ENCODE measurements around the gene RALGPS1.

The RALGPS1 gene

DNA sequence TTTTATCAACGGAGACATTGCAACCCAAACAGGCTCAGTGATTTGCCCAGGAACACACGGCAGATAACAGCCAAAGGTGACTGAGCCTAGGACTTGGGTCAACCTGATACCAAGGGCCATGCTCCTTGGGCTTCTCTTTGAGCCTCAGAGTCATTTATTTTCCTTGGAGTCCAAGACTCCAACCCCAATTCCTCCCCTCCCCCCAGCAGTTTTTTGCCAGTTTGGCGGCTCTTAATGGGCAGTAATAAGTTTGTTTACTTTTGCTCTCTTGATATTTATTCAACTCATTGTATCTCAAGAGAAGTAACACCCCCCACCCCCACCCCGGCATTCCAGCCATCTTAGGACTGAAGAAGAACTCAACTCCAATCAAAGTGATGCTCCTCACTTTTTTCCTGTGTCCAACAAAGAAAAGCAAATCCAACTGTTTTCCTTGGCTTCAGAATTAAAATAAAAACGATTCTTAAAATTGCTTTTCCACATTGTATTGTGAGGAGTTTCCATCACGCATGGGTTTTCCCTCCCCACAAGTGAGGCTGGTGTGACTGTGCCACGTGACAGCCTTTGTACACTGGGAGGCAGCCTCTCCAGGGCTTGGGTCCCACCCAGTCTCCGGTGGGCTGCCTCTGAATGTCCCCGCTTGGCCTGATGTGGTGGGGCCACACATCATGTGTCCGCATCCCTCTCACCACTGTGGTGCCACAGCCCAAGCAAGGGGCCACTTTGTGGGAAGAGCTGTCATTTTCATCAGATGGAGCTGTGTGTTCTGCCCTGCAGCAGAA lies 198.8 kb downstream of the RALGPS1 start:
- Histone ChIP-seq H3K36me3 (ENCODE audit: control insufficient read depth in 2 of 2, insufficient read depth in 2 of 2, low read length in 2 of 2) (peaks cover 0 to 4% of the 10 kb centered on the region in 2 donors), H3K4me1 (ENCODE audit: control insufficient read depth in 2 of 2, insufficient read depth in 2 of 2, low read length in 2 of 2) (no peaks in the 10 kb centered on the region), H3K27me3 (ENCODE audit: control insufficient read depth in 2 of 2, insufficient read depth in 2 of 2, low read length in 2 of 2) (no peaks in the 10 kb centered on the region), H3K4me3 (ENCODE audit: low read length in 2 of 2) (no peak overlapping the region), H3K9ac (ENCODE audit: low read depth in 1 of 2, low read length in 2 of 2) (no peak overlapping the region), H3K9me3 (ENCODE audit: control insufficient read depth in 2 of 2, low read length in 2 of 2) (no peaks in the 10 kb centered on the region), H3K27ac (ENCODE audit: low read depth in 2 of 2, low read length in 2 of 2) (no peak overlapping the region)

DNA sequence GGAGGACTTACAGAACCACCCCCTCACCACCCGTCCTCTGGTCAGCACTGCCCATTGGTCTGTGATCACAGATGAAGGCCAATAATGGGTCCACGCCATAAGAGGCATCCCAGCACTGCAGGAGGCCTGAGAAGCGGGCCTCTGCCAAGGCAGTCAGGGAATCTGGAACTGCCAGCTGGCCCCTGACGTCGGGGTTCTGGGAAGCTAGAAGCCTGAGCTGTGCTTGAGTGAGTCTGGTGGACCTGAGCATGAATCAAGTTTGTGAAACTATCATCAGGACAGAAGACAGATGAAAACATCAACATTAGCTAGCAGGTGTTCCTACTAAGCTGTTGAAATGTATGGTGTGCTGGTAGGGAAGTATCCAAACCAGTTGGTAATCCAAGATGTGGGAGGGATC lies 200.0 kb downstream of the RALGPS1 start:
- Histone ChIP-seq H3K9me3 (ENCODE audit: control insufficient read depth in 2 of 2, low read length in 2 of 2) (no peaks in the 10 kb centered on the region), H3K27me3 (ENCODE audit: control insufficient read depth in 2 of 2, insufficient read depth in 2 of 2, low read length in 2 of 2) (no peaks in the 10 kb centered on the region), H3K27ac (ENCODE audit: low read depth in 2 of 2, low read length in 2 of 2) (no peak overlapping the region), H3K36me3 (ENCODE audit: control insufficient read depth in 2 of 2, insufficient read depth in 2 of 2, low read length in 2 of 2) (peaks cover 4% of the 10 kb centered on the region in 2 donors), H3K4me3 (ENCODE audit: low read length in 2 of 2) (no peak overlapping the region), H3K4me1 (ENCODE audit: control insufficient read depth in 2 of 2, insufficient read depth in 2 of 2, low read length in 2 of 2) (peaks cover 0 to 3% of the 10 kb centered on the region in 2 donors), H3K9ac (ENCODE audit: low read depth in 1 of 2, low read length in 2 of 2) (no peak overlapping the region)

DNA sequence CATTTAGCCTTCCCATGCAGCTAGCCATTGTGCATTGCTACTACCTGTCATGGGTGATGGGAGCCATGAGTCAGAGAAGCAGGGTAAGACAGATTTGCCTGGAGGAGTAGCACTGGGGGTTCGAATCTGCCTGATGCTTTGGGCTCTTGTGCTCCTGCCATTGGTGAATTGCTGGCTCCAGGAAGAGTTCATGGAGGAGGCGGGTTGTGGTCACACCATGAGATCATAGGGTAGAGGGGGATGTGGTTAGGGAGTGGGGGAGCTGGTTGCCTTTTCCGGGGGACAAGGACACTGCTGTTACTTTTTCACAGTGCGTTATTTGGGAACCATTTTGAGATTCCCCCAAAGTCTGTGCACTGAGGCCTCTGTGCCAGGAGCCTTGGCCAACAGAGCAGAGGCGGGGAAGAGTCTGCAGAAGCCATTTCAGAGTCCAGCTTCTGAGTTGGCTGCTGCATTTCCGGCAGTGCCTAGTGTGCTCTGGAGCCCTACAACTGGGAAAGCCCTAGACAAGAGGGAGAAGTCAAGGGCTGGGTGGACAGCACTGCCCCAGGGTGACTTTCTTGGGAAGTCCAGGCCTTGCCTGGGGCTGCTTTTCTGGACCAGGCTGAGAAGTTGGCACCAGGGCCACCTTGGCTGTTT lies 201.6 kb downstream of the RALGPS1 start:
- H3K27me3 ChIP-seq (ENCODE audit: control insufficient read depth in 2 of 2, insufficient read depth in 2 of 2, low read length in 2 of 2): no peaks in the 10 kb centered on the region
- H3K36me3 ChIP-seq (ENCODE audit: control insufficient read depth in 2 of 2, insufficient read depth in 2 of 2, low read length in 2 of 2): peaks cover 4% of the 10 kb centered on the region in 2 donors
- H3K4me1 ChIP-seq (ENCODE audit: control insufficient read depth in 2 of 2, insufficient read depth in 2 of 2, low read length in 2 of 2): peaks cover 0 to 3% of the 10 kb centered on the region in 2 donors
- H3K27ac ChIP-seq (ENCODE audit: low read depth in 2 of 2, low read length in 2 of 2): no peak overlapping the region
- no peaks in the 10 kb centered on the region for H3K9me3 ChIP-seq (ENCODE audit: control insufficient read depth in 2 of 2, low read length in 2 of 2)
- no peak overlapping the region for H3K9ac ChIP-seq (ENCODE audit: low read depth in 1 of 2, low read length in 2 of 2)
- H3K4me3 ChIP-seq (ENCODE audit: low read length in 2 of 2): no peak overlapping the region

DNA sequence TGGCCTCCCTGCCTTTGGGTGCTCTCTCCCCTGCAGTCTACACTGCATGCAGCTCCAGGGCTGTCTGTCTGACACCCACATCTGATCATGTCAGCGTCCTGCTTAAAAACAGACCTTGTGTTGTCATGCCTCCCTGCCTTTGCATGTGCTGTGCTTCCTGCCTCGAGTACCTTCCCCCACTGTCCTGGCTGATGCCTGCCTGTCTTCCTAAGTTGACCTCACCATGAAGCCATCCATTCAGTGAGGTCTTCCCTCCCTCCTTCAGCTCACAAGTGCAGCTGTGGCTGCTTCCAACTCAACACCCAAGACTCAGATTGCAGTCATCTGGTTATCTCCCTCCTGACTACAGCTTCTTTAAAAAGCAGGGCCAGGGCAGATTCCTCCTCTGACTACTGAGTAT lies 202.4 kb downstream of the RALGPS1 start:
- Histone ChIP-seq H3K9me3 (ENCODE audit: control insufficient read depth in 2 of 2, low read length in 2 of 2) (no peaks in the 10 kb centered on the region), H3K9ac (ENCODE audit: low read depth in 1 of 2, low read length in 2 of 2) (no peak overlapping the region), H3K36me3 (ENCODE audit: control insufficient read depth in 2 of 2, insufficient read depth in 2 of 2, low read length in 2 of 2) (peaks cover 4% of the 10 kb centered on the region in 2 donors), H3K27me3 (ENCODE audit: control insufficient read depth in 2 of 2, insufficient read depth in 2 of 2, low read length in 2 of 2) (no peaks in the 10 kb centered on the region), H3K27ac (ENCODE audit: low read depth in 2 of 2, low read length in 2 of 2) (no peak overlapping the region), H3K4me3 (ENCODE audit: low read length in 2 of 2) (no peak overlapping the region), H3K4me1 (ENCODE audit: control insufficient read depth in 2 of 2, insufficient read depth in 2 of 2, low read length in 2 of 2) (peaks cover 0 to 3% of the 10 kb centered on the region in 2 donors)

DNA sequence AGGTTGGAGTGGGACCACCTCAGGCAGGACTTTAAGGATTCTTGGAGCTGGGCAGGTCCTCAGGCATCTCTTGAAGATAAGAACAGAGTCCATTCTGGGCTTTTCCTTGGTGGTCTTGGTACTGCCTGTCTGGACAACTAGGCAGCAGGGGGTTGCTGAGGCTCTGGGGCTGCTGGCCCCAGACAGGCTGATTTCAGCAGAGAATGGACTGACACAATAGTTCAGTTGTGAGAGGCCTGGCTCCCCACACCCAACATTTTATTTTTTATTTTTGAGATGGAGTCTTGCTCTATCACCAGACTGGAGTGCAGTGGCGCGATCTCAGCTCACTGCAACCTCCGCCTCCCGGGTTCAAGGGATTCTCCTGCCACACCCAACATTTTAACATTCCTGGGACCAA lies 203.2 kb downstream of the RALGPS1 start:
- Histone ChIP-seq H3K27me3 (ENCODE audit: control insufficient read depth in 2 of 2, insufficient read depth in 2 of 2, low read length in 2 of 2) (no peaks in the 10 kb centered on the region), H3K4me3 (ENCODE audit: low read length in 2 of 2) (no peak overlapping the region), H3K36me3 (ENCODE audit: control insufficient read depth in 2 of 2, insufficient read depth in 2 of 2, low read length in 2 of 2) (peaks cover 4% of the 10 kb centered on the region in 2 donors), H3K9ac (ENCODE audit: low read depth in 1 of 2, low read length in 2 of 2) (no peak overlapping the region), H3K27ac (ENCODE audit: low read depth in 2 of 2, low read length in 2 of 2) (no peak overlapping the region), H3K9me3 (ENCODE audit: control insufficient read depth in 2 of 2, low read length in 2 of 2) (no peaks in the 10 kb centered on the region), H3K4me1 (ENCODE audit: control insufficient read depth in 2 of 2, insufficient read depth in 2 of 2, low read length in 2 of 2) (peaks cover 0 to 3% of the 10 kb centered on the region in 2 donors)

DNA sequence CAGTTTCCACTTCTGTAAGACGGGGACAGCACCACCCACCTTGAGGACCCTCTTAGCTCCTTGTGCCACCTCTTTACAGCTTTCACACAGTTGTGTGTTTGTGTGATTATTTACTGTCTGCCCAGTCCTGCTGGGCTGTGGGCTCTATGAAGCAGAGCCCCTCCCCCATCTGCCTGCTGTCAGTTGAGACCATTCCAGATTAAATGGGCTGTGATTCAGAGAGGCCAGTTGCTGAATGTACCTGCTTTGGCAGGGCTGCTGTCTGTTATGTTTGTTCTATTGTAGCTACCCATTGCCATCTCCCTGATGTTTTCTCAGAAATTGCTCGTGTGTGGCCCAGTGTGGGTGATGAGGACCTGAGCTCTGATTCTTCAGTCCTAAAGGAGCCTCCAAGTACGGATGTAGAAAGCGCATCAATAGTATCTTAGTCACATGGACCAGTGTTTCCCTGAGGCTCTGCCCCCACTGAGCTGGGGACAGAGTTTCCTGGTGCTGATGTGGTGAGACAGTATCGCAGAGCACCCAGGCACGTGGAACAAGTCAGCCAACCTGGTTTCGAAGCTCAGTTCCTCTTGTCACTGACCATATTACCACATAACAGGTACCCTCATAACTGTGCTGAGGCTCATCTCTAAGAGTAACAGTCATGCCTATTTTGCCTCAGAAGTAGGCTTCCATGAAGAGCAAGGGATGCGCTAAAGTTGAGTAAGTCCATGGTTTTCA lies 204.2 kb downstream of the RALGPS1 start:
- H3K9ac ChIP-seq (ENCODE audit: low read depth in 1 of 2, low read length in 2 of 2): no peak overlapping the region
- no peak overlapping the region for H3K27ac ChIP-seq (ENCODE audit: low read depth in 2 of 2, low read length in 2 of 2)
- peaks cover 4% of the 10 kb centered on the region in 2 donors for H3K36me3 ChIP-seq (ENCODE audit: control insufficient read depth in 2 of 2, insufficient read depth in 2 of 2, low read length in 2 of 2)

DNA sequence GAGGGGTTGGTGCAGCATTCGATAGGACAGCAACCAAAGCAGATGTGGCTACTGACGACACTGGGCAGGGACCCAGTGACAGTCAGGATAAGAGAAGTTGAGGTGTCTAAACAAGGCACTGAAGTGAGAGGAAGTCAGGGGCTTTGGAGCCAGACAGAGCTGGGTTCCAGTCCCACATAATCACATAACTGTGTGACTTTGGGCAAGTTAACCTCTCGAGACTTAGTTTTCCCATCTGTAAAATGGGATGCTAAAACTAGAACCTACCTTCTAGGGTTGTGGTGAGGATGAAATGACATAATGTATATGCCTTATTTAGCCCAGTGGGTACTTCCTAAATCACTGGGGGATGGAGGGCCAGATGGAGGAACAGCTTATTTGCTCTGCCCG lies 204.7 kb downstream of the RALGPS1 start:
- no peaks in the 10 kb centered on the region for H3K27me3 ChIP-seq (ENCODE audit: control insufficient read depth in 2 of 2, insufficient read depth in 2 of 2, low read length in 2 of 2)
- H3K9ac ChIP-seq (ENCODE audit: low read depth in 1 of 2, low read length in 2 of 2): no peak overlapping the region
- peaks cover 4% of the 10 kb centered on the region in 2 donors for H3K36me3 ChIP-seq (ENCODE audit: control insufficient read depth in 2 of 2, insufficient read depth in 2 of 2, low read length in 2 of 2)
- peaks cover 0 to 8% of the 10 kb centered on the region in 2 donors for H3K4me1 ChIP-seq (ENCODE audit: control insufficient read depth in 2 of 2, insufficient read depth in 2 of 2, low read length in 2 of 2)
- no peak overlapping the region for H3K27ac ChIP-seq (ENCODE audit: low read depth in 2 of 2, low read length in 2 of 2)
- H3K4me3 ChIP-seq (ENCODE audit: low read length in 2 of 2): no peak overlapping the region
- H3K9me3 ChIP-seq (ENCODE audit: control insufficient read depth in 2 of 2, low read length in 2 of 2): no peaks in the 10 kb centered on the region

More for the DNA sequence above, 204.2 kb downstream of the RALGPS1 start:
- Histone ChIP-seq H3K4me1 (ENCODE audit: control insufficient read depth in 2 of 2, insufficient read depth in 2 of 2, low read length in 2 of 2) (peaks cover 0 to 8% of the 10 kb centered on the region in 2 donors), H3K9me3 (ENCODE audit: control insufficient read depth in 2 of 2, low read length in 2 of 2) (no peaks in the 10 kb centered on the region), H3K27me3 (ENCODE audit: control insufficient read depth in 2 of 2, insufficient read depth in 2 of 2, low read length in 2 of 2) (no peaks in the 10 kb centered on the region), H3K4me3 (ENCODE audit: low read length in 2 of 2) (no peak overlapping the region)

DNA sequence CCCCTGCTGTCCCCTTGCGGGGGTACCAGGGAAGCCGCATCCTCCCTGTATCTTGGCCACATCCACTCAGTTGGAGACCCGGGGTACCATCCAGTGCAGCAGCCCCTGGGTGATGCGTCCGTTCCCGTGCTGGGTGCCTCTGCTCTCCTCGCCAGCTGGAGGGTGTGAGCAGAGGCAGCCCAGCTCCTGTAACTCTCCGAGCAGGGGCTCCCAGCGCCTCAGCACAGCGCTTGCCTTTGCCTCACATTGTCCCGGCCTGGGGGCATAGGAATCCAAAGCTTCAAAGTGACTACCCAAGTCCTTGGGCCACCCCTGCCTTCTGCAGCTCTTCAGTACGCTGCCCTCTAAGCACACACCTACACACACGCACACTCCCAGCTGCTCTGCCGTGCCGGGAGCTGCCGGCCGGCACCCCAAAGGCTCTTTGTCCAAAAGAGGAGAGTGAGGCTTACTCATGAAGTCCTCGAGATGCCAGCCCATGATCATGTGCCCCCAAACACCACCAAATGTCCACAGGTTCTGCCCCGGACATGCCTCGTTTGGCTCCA lies 207.1 kb downstream of the RALGPS1 start:
- Histone ChIP-seq H3K4me3 (ENCODE audit: low read length in 2 of 2) (peak overlapping the region; percentile 56 to 72), H3K9me3 (ENCODE audit: control insufficient read depth in 2 of 2, low read length in 2 of 2) (no peaks in the 10 kb centered on the region), H3K27me3 (ENCODE audit: control insufficient read depth in 2 of 2, insufficient read depth in 2 of 2, low read length in 2 of 2) (no peaks in the 10 kb centered on the region), H3K4me1 (ENCODE audit: control insufficient read depth in 2 of 2, insufficient read depth in 2 of 2, low read length in 2 of 2) (peaks cover 0 to 8% of the 10 kb centered on the region in 2 donors), H3K27ac (ENCODE audit: low read depth in 2 of 2, low read length in 2 of 2) (peak overlapping the region; percentile 81), H3K9ac (ENCODE audit: low read depth in 1 of 2, low read length in 2 of 2) (peak overlapping the region; percentile 58 to 71), H3K36me3 (ENCODE audit: control insufficient read depth in 2 of 2, insufficient read depth in 2 of 2, low read length in 2 of 2) (peaks cover 0 to 4% of the 10 kb centered on the region in 2 donors)

DNA sequence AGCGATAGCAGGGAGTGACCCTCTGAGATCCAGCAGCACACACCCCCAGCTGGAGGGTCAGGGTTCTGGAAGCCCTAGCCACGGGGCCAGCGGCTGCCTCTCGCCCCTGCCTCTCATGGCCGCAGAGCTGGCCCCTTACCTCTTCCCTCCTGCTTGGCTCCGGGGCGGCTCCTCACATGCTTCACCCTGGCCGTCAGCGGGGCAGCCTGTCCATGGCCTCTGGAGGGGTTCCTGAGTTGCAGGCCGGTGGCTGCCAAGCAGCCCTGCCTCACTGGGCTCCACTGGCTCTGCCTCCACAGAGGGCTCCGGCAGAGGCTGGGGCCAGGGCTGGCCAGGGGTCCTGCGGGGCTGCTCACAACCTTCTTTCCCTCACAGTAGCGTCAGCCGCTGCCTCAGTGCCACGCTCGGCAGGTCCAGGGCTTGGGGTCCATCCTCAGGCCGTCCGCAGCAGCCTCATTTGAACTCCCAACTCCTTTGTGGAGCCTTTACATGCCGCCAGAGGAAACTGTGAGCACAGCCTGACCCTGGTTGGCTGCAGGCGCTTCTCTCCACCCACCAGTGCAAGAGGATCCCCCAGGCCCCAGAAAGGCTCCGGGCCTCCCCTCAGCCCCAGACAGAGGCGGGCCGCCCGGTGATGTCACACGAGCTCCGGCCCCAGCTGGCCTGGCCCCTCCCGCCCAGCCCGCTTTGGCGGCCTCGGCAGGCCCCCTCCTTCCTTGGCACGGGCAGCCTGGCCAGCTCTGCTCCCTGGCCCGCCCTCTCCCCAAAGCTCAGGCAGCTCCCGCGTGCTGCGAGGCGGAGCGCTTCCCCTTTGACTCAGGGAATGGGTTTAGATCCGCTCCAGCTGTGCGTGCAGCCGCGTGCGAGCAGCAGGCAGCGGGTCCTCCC lies 207.8 kb downstream of the RALGPS1 start, which contains the start of gene ANGPTL2:
TSS of gene ANGPTL2 (minus strand) at position 460 of the 888 bp plus-strand sequence. CDS start 13,904 bp downstream, outside the sequence.
- no peaks in the 10 kb centered on the region for H3K27me3 ChIP-seq (ENCODE audit: control insufficient read depth in 2 of 2, insufficient read depth in 2 of 2, low read length in 2 of 2)
- H3K27ac ChIP-seq (ENCODE audit: low read depth in 2 of 2, low read length in 2 of 2): peak within 1 kb of the TSS; percentile 81
- no peaks in the 10 kb centered on the region for H3K9me3 ChIP-seq (ENCODE audit: control insufficient read depth in 2 of 2, low read length in 2 of 2)
- peaks cover 0 to 4% of the 10 kb centered on the region in 2 donors for H3K36me3 ChIP-seq (ENCODE audit: control insufficient read depth in 2 of 2, insufficient read depth in 2 of 2, low read length in 2 of 2)
- peak within 1 kb of the TSS; percentile 56 to 72 for H3K4me3 ChIP-seq (ENCODE audit: low read length in 2 of 2)
- peaks cover 0 to 8% of the 10 kb centered on the region in 2 donors for H3K4me1 ChIP-seq (ENCODE audit: control insufficient read depth in 2 of 2, insufficient read depth in 2 of 2, low read length in 2 of 2)
- H3K9ac ChIP-seq (ENCODE audit: low read depth in 1 of 2, low read length in 2 of 2): peak within 1 kb of the TSS; percentile 58 to 71

Data from mucosa of rectum (tissue), 2 donors.